Measurements from ENCODE around the gene IMMT. TPM values are rescaled to one million over a fixed set of nuclear protein-coding genes. Genes with fewer than 3 reads are reported as not detected.
"Not testable (repeated sequence)": the region's sequence is repeated elsewhere in the genome, so short reads cannot be mapped to it uniquely, and the experiment has no call there.

Gene IMMT
- total RNA-seq, 1 experiment from 2014 or later, result 172 TPM

- Histone ChIP-seq H3K9me3 (ENCODE audit: low read depth, low read length, poor library complexity, severe bottlenecking) (no peaks in the 10 kb centered on the region), H3K27me3 (replicated peaks; ENCODE audit: insufficient read depth, low read depth, low read length, poor library complexity) (no peaks in the 10 kb centered on the region), H3K4me3 (ENCODE audit: low read depth, low read length, poor library complexity, severe bottlenecking) (no peak overlapping the region), H3K27ac (ENCODE audit: low read depth, low read length, poor library complexity, severe bottlenecking) (no peak overlapping the region), H3K4me1 (ENCODE audit: insufficient read depth, low read length, poor library complexity, severe bottlenecking) (peaks cover 12% of the 10 kb centered on the region), H3K36me3 (ENCODE audit: insufficient read depth, low read length, poor library complexity, severe bottlenecking) (no peaks in the 10 kb centered on the region)
- no peak for TF ChIP-seq EZH2 (IDR thresholded peaks at IDR 0.05; ENCODE audit: borderline replicate concordance, low read depth, low read length, poor library complexity, severe bottlenecking)
- no peak for TF ChIP-seq CTCF (conservative IDR thresholded peaks at IDR 0.05; ENCODE audit: low read depth, low read length)
- ChIA-PET POLR2A (ENCODE audit: low non-redundant PET) (no interaction called here), CTCF (no interaction called here)
- BruUV-seq (replicated peaks), result no TSS peak
- DNase-seq (ENCODE audit: low spot score), result no peak
- intact Hi-C loops (cut with micrococcal nuclease; ENCODE audit: unreplicated experiment), result no loop called here
Observed at GRCh38 chr2:86230961-86231360, 35.7 kb upstream of the IMMT start.

GRCh38 chr2:86229221-86229620 lies 34.0 kb upstream of the IMMT start:
- no TSS peak for BruUV-seq (replicated peaks)

GRCh38 chr2:86228574-86228973 lies 33.3 kb upstream of the IMMT start:
- BruUV-seq (replicated peaks); H3K9me3 ChIP-seq (ENCODE audit: low read depth, low read length, poor library complexity, severe bottlenecking); POLR2A ChIA-PET (ENCODE audit: low non-redundant PET); H3K27ac ChIP-seq (ENCODE audit: low read depth, low read length, poor library complexity, severe bottlenecking); H3K36me3 ChIP-seq (ENCODE audit: insufficient read depth, low read length, poor library complexity, severe bottlenecking); intact Hi-C loops (cut with micrococcal nuclease; ENCODE audit: unreplicated experiment); H3K4me1 ChIP-seq (ENCODE audit: insufficient read depth, low read length, poor library complexity, severe bottlenecking); CTCF ChIA-PET; H3K27me3 ChIP-seq (replicated peaks; ENCODE audit: insufficient read depth, low read depth, low read length, poor library complexity); DNase-seq (ENCODE audit: low spot score); H3K4me3 ChIP-seq (ENCODE audit: low read depth, low read length, poor library complexity, severe bottlenecking): not testable (repeated sequence)

More at GRCh38 chr2:86229221-86229620, 34.0 kb upstream of the IMMT start:
- peaks cover 12% of the 10 kb centered on the region for H3K4me1 ChIP-seq (ENCODE audit: insufficient read depth, low read length, poor library complexity, severe bottlenecking)
- no peaks in the 10 kb centered on the region for H3K27me3 ChIP-seq (replicated peaks; ENCODE audit: insufficient read depth, low read depth, low read length, poor library complexity)
- H3K4me3 ChIP-seq (ENCODE audit: low read depth, low read length, poor library complexity, severe bottlenecking), result no peak overlapping the region
- H3K27ac ChIP-seq (ENCODE audit: low read depth, low read length, poor library complexity, severe bottlenecking), result no peak overlapping the region
- TF ChIP-seq EZH2 (IDR thresholded peaks at IDR 0.05; ENCODE audit: borderline replicate concordance, low read depth, low read length, poor library complexity, severe bottlenecking) (no peak), CTCF (conservative IDR thresholded peaks at IDR 0.05; ENCODE audit: low read depth, low read length) (no peak)
- ChIA-PET CTCF (no interaction called here), POLR2A (ENCODE audit: low non-redundant PET) (no interaction called here)
- intact Hi-C loops (cut with micrococcal nuclease; ENCODE audit: unreplicated experiment), result no loop called here
- H3K36me3 ChIP-seq (ENCODE audit: insufficient read depth, low read length, poor library complexity, severe bottlenecking), result no peaks in the 10 kb centered on the region
- DNase-seq (ENCODE audit: low spot score), result no peak
- H3K9me3 ChIP-seq (ENCODE audit: low read depth, low read length, poor library complexity, severe bottlenecking), result no peaks in the 10 kb centered on the region

- BruUV-seq (replicated peaks), result no TSS peak
- DNase-seq (ENCODE audit: low spot score), result no peak
- ChIA-PET CTCF (no interaction called here), POLR2A (ENCODE audit: low non-redundant PET) (no interaction called here)
- intact Hi-C loops (cut with micrococcal nuclease; ENCODE audit: unreplicated experiment), result no loop called here
- Histone ChIP-seq H3K36me3 (ENCODE audit: insufficient read depth, low read length, poor library complexity, severe bottlenecking) (no peaks in the 10 kb centered on the region), H3K27me3 (replicated peaks; ENCODE audit: insufficient read depth, low read depth, low read length, poor library complexity) (no peaks in the 10 kb centered on the region), H3K9me3 (ENCODE audit: low read depth, low read length, poor library complexity, severe bottlenecking) (no peaks in the 10 kb centered on the region), H3K4me3 (ENCODE audit: low read depth, low read length, poor library complexity, severe bottlenecking) (no peak overlapping the region), H3K27ac (ENCODE audit: low read depth, low read length, poor library complexity, severe bottlenecking) (no peak overlapping the region), H3K4me1 (ENCODE audit: insufficient read depth, low read length, poor library complexity, severe bottlenecking) (peaks cover 10% of the 10 kb centered on the region)
- TF ChIP-seq CTCF (conservative IDR thresholded peaks at IDR 0.05; ENCODE audit: low read depth, low read length) (no peak), EZH2 (IDR thresholded peaks at IDR 0.05; ENCODE audit: borderline replicate concordance, low read depth, low read length, poor library complexity, severe bottlenecking) (no peak)
Observed at GRCh38 chr2:86227685-86228084, 32.4 kb upstream of the IMMT start.

Measured in A673 (cell line).